KMS-11 (cell line): Measurements from ENCODE around the gene COL19A1.
"Not testable (repeated sequence)": the region's sequence is repeated elsewhere in the genome, so short reads cannot be mapped to it uniquely, and the experiment has no call there.

Experiments used
- H2AFZ ChIP-seq: fragments of 200-600 bp; sonication (generic); 2 replicates; pipeline ENCODE4 v1.6.1; 2016; ENCODE audit warnings: antibody characterized with exemption, mixed run types, low read depth
- H3K27ac ChIP-seq: fragments of 200-600 bp; sonication (generic); 2 replicates; pipeline ENCODE4 v1.6.1; 2016; ENCODE audit warnings: mild to moderate bottlenecking, mixed run types
- H3K27me3 ChIP-seq: fragments of 200-600 bp; sonication (generic); 2 replicates; pipeline ENCODE4 v1.6.1; 2017; ENCODE audit warnings: mild to moderate bottlenecking, low read depth, mixed run types, moderate library complexity; ENCODE audit not compliant: insufficient read depth
- H3K36me3 ChIP-seq: fragments of 200-600 bp; sonication (generic); 2 replicates; pipeline ENCODE4 v1.6.1; 2017; ENCODE audit warnings: mild to moderate bottlenecking, mixed run types; ENCODE audit not compliant: insufficient read depth
- H3K4me1 ChIP-seq: fragments of 200-600 bp; sonication (generic); 2 replicates; pipeline ENCODE4 v1.6.1; 2016; ENCODE audit warnings: mild to moderate bottlenecking, low read depth, mixed run types; ENCODE audit not compliant: poor library complexity, severe bottlenecking
- H3K4me2 ChIP-seq: fragments of 200-600 bp; sonication (generic); 2 replicates; pipeline ENCODE4 v1.7.0; 2016; ENCODE audit warnings: mild to moderate bottlenecking, mixed run types
- H3K4me3 ChIP-seq: fragments of 200-600 bp; sonication (generic); IDR thresholded peaks from 2 replicates; pipeline ENCODE4 v1.6.1; 2017; ENCODE audit warnings: low read depth, low read length, mixed read lengths; ENCODE audit not compliant: insufficient read depth
- H3K79me2 ChIP-seq: fragments of 200-600 bp; sonication (generic); 2 replicates; pipeline ENCODE4 v1.6.1; 2016; ENCODE audit warnings: low read depth, mixed run types; ENCODE audit not compliant: insufficient read depth
- H3K9ac ChIP-seq: fragments of 200-600 bp; sonication (generic); 2 replicates; pipeline ENCODE4 v1.6.1; 2016; ENCODE audit warnings: mild to moderate bottlenecking, mixed run types
- H4K20me1 ChIP-seq: fragments of 200-600 bp; sonication (generic); 2 replicates; pipeline ENCODE4 v1.6.1; 2016; ENCODE audit warnings: mild to moderate bottlenecking, mixed run types; ENCODE audit not compliant: insufficient read depth
- CTCF ChIP-seq: fragments of 200-600 bp; sonication (generic); conservative IDR thresholded peaks from 2 replicates; pipeline ENCODE4 v1.6.1; 2017; ENCODE audit warnings: low read depth, mild to moderate bottlenecking, antibody characterized with exemption, low read length, moderate library complexity, mixed read lengths

Gene COL19A1

GRCh38 chr6:69819138-69819537 is 47.2 kb upstream of the COL19A1 start:
- Histone ChIP-seq H3K27ac (no peak overlapping the region), H2AFZ (no peak overlapping the region), H3K79me2 (no peaks in the 10 kb centered on the region), H3K36me3 (no peaks in the 10 kb centered on the region), H3K9ac (no peak overlapping the region), H3K4me3 (no peak overlapping the region), H3K4me2 (no peak overlapping the region), H4K20me1 (no peaks in the 10 kb centered on the region), H3K4me1 (no peaks in the 10 kb centered on the region), H3K27me3 (no peaks in the 10 kb centered on the region)
- no peak for TF ChIP-seq CTCF

- Histone ChIP-seq H3K27ac (no peak overlapping the region), H3K79me2 (no peaks in the 10 kb centered on the region), H3K4me1 (no peaks in the 10 kb centered on the region), H3K27me3 (no peaks in the 10 kb centered on the region), H3K36me3 (no peaks in the 10 kb centered on the region), H2AFZ (no peak overlapping the region), H3K9ac (no peak overlapping the region), H3K4me2 (no peak overlapping the region), H3K4me3 (no peak overlapping the region), H4K20me1 (no peaks in the 10 kb centered on the region)
- no peak for TF ChIP-seq CTCF
Measured at GRCh38 chr6:69820018-69820417, 46.3 kb upstream of the COL19A1 start.

GRCh38 chr6:69820438-69820837 is 45.9 kb upstream of the COL19A1 start:
- Histone ChIP-seq H3K36me3 (no peaks in the 10 kb centered on the region), H4K20me1 (no peaks in the 10 kb centered on the region), H3K4me3 (no peak overlapping the region), H2AFZ (no peak overlapping the region), H3K4me2 (no peak overlapping the region), H3K27ac (no peak overlapping the region), H3K27me3 (no peaks in the 10 kb centered on the region), H3K79me2 (no peaks in the 10 kb centered on the region), H3K9ac (no peak overlapping the region), H3K4me1 (no peaks in the 10 kb centered on the region)
- no peak for TF ChIP-seq CTCF

DNA sequence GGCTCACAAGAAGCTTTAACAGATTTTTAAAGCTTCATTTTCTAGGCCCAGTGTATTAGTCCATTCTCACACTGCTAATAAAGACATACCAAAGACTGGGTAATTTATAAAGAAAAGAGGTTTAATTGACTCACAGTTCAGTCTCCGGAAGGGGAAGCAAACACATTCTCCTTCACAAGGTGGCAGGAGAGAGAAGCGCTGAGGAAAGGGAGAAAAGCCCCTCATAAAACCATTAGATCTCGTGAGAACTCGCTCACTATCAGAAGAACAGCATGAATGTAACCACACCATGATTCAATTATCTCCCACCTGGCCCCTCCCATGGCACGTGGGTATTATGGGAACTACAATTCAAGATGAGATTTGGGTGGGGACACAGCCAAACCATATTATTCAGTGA is 42.0 kb upstream of the COL19A1 start:
- H3K4me2 ChIP-seq, H3K9ac ChIP-seq, H3K36me3 ChIP-seq, H3K27ac ChIP-seq, H3K27me3 ChIP-seq, H4K20me1 ChIP-seq, H3K4me3 ChIP-seq, H3K79me2 ChIP-seq, H3K4me1 ChIP-seq, H2AFZ ChIP-seq: not testable (repeated sequence)

- no peaks in the 10 kb centered on the region for H3K4me1 ChIP-seq
- H3K79me2 ChIP-seq = no peaks in the 10 kb centered on the region
- no peak overlapping the region for H3K4me3 ChIP-seq
- no peaks in the 10 kb centered on the region for H4K20me1 ChIP-seq
- no peak overlapping the region for H3K9ac ChIP-seq
- no peak for TF ChIP-seq CTCF
- no peak overlapping the region for H2AFZ ChIP-seq
- H3K27ac ChIP-seq = no peak overlapping the region
- H3K27me3 ChIP-seq = no peaks in the 10 kb centered on the region
- H3K4me2 ChIP-seq = no peak overlapping the region
- H3K36me3 ChIP-seq = no peaks in the 10 kb centered on the region
Measured at GRCh38 chr6:69825904-69826303, 40.5 kb upstream of the COL19A1 start.
